Epithelial cell of prostate (primary cell): ENCODE measurements around the gene STN1.

Source experiments
- DNase-seq: peaks from one replicate; pipeline ENCODE4 v3.0.0-alpha.2; 2011; ENCODE audit warnings: low read depth, low spot score
- H3K27ac ChIP-seq: fragments of 450-650 bp; 2 replicates; pipeline ENCODE4 v1.5.1; 2017; ENCODE audit warnings: mild to moderate bottlenecking

The STN1 gene

GRCh38 chr10:103897241-103897774, 20.7 kb downstream of the STN1 start:
- DNase-seq: no peak
- H3K27ac ChIP-seq: peak overlapping the region; percentile 92

GRCh38 chr10:103896225-103896624, 21.8 kb downstream of the STN1 start:
- no peak for DNase-seq
- H3K27ac ChIP-seq: peak overlapping the region; percentile 92

GRCh38 chr10:103895411-103896186, 22.4 kb downstream of the STN1 start:
- H3K27ac ChIP-seq: peak overlapping the region; percentile 92
- DNase-seq: no peak

GRCh38 chr10:103894441-103894864, 23.5 kb downstream of the STN1 start:
- H3K27ac ChIP-seq: peak overlapping the region; percentile 92
- no peak for DNase-seq

DNA sequence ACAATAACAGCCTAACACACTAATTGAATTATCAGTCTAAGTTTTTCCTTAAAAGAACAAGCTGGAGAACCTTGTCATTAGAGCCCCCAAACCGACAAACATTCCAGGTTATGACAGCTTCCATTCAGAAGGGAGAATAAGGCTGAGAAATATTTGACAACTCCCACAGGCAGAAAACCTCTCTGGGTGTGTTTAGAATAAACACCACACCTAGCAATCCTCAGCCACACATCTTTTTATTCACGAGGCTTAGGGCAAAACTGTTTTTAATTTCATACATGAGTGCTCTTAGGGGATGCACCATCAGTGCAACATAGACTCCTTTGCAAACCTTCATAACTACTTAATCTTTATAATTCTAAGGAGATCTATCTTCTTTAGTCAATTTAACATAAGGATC, 24.2 kb downstream of the STN1 start:
- peak overlapping the region; percentile 92 for H3K27ac ChIP-seq

GRCh38 chr10:103892181-103892580, 25.8 kb downstream of the STN1 start:
- no peak for DNase-seq
- H3K27ac ChIP-seq: peak overlapping the region; percentile 92

More for the DNA sequence above, 24.2 kb downstream of the STN1 start:
- DNase-seq: no peak

- H3K27ac ChIP-seq: peak overlapping the region; percentile 92
- no peak for DNase-seq
Observed at GRCh38 chr10:103890688-103891087, 27.3 kb downstream of the STN1 start.

DNA sequence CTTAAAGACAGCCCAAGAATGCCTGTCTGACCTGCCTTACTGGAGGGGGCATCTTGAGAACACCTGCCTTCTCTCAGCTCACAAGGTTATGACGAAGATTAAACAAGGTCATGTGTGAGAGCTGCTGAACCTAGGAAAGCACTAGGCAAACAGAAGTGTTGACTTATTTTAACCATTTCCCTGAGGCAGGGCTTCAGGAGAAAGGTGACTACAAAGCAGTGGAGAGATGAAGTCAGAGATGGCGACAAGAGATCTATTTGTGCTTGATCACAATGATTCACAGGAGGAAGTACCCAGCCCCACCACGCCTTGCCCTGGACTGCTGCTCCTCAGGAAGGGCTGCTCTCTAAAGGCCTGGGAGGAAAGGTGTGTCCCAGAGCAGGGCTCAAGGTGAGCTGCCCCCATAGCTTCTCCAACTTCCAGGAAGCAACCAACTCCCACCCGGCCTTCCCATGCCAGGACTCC, 27.8 kb downstream of the STN1 start:
- DNase-seq: peak; percentile 95
- H3K27ac ChIP-seq: peak overlapping the region; percentile 92

DNA sequence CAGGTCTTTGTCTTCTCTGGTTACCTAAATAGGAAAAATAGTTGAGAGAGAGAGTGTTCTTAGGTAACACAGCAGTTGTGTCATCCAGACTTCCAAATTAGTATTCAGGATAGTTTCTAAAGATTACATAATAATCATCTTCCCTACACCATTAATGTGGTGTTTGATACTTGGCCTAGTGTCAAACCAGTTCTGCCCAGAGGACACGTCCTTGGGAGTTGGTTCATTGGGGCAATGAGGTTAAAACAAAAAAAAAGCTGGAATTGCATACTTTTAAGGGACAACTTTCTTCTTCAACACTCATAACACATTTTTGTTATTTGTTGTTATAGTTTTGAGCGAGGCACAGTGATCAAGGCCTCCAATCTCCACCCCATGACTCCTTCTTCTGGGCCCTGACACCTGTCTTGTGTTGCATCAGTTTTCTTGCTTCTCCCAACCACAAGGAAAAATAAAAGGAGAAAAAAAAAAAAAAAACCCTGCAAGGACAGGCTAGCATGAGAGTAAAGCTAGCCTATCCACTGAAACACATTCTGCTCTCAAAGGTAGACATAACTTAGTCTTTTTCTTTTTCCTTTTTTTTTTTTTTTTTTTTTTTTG, 28.8 kb downstream of the STN1 start:
- DNase-seq: no peak
- peak overlapping the region; percentile 92 for H3K27ac ChIP-seq

GRCh38 chr10:103888113-103888841, 29.7 kb downstream of the STN1 start:
- no peak for DNase-seq
- peak overlapping the region; percentile 92 for H3K27ac ChIP-seq

DNA sequence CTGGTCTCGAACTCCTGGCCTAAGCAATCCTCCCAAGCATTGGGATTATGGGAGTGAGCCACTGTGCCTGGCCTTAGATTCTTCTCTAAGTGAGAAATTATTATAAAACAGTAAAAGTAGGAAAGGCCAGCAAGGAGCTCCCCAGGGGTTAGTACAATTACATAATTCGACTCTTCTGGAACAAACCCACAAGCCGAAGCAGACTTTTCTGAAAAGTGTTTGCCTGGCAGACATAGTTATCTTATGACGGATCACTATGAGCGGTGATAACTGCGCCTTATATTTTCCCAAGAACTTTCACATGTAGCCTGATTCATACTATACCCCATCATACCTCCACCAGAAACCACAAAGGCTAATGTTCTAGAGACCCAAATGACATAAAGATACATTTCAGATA, 32.4 kb downstream of the STN1 start:
- H3K27ac ChIP-seq: no peak overlapping the region
- DNase-seq: no peak

GRCh38 chr10:103884681-103885139, 33.3 kb downstream of the STN1 start:
- no peak for DNase-seq

DNA sequence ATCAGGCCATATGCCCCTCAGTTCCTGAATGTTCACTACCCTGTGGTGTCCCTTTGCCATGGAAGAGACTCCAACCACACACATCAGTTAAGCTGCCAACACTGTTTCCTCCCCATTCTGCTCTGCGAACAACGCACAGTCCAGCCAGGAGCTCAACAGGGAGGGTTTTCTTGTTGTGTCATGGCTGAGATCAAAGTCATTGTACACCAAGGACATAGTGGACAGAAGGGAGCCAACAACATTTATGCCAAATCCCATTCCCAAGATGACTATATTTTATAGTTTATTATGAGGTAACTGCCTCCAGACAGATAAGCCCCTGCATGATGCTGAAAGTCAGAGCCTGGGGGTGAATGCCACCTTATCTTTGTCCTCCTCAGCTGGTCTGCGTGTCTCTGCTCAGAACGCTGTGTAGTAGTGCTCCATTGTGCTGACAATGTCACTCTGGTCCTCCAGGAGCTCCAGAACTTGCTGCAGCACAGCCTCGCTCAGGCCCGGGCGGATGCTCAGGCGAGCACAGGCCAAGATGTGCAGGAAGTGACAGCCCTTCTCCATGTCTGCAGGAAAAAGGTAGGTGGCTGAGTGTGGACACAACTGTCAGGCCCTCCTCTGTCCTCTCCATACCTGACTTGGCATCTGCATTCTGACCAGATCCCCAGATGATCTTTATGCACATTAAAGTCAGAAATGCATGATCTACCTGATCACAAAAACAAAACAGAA, 35.5 kb downstream of the STN1 start:
- peak overlapping the region; percentile 97 for H3K27ac ChIP-seq
- no peak for DNase-seq

More at GRCh38 chr10:103884681-103885139, 33.3 kb downstream of the STN1 start:
- peak overlapping the region; percentile 97 for H3K27ac ChIP-seq

DNA sequence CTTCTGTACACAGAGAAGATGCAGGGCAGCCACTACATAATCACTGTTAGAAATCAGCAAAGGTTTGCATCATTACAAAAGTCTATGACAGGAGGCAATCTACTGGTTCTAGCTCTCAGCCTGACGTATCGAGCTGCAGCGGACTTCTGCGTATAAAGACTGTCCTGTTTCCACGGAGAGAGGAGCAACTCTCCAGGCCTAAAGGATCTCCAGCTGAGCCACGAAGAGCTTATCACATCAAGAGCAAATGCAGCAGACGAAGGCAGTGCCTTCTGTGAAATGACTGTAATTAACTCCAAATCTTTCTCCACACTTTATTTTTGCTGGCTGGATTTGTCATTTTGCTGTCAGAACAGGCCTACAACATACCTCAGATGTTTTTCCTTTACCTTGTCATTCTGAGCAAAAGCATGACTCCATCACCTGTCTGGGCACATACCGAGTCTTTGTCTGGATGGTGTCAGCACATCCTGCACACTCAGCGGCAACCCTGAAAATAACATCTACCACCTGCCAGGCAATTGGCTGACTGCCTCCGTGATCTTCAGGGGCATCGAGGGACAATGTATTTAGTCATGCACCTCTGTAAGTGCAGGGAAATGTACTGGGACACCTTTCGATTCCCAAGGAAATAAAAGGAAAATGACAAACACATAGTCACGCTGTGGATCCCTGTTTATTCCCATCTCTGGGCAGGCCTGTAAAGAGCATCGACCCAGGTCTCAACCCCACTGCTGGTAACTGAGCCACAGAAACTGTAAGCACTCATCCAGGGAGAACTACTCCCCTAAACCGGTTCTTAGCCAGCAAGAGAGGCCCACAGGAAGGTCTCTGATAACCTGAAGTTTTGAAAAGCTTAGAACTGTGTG, 36.3 kb downstream of the STN1 start:
- peak; percentile 96 for DNase-seq
- peak overlapping the region; percentile 97 for H3K27ac ChIP-seq

DNA sequence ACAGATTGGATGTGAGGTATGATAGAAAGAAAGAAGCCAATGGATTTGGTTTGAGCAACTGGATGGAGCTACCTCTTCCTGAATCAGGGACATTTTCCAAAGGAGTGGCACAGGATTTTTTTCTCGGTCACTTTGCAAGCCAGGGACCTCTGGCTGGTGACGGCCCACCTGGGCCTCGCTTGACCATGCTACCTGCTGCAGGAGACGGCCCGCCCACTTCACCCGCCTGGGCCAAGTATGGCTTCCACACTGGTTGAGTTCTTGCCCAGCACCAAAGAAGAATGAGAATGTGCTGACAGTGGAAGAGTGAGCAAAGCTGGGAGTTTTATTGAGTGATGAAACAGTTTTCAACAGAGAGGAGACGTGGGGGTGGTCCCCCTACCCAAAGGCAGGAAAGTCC, 38.2 kb downstream of the STN1 start:
- H3K27ac ChIP-seq: peak overlapping the region; percentile 97

DNA sequence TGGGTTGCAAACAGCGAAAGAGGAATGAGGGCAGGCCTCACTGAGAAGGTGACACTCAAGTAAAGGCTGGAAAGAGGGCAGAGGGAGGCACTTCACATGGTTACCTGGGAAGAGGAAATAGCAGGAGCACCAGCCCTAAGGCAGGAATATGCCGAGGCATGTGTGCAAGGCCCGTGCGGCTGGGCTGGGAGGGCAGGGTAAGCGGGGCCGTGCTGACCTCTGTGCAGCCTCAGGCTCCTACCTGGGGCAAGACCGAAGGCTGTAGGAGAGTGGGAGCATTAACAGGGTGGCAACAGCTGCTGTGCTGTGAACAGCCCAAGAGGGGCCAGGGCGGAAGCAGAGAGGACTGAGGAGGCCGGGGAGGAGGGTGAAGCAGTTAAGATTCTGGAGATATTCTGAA, 38.6 kb downstream of the STN1 start:
- H3K27ac ChIP-seq: peak overlapping the region; percentile 97
- DNase-seq: no peak

More for the DNA sequence above, 38.2 kb downstream of the STN1 start:
- DNase-seq: no peak

- no peak for DNase-seq
- H3K27ac ChIP-seq: no peak overlapping the region
Observed at GRCh38 chr10:103877861-103878260, 40.1 kb downstream of the STN1 start.

GRCh38 chr10:103876155-103876554, 41.8 kb downstream of the STN1 start:
- H3K27ac ChIP-seq: no peak overlapping the region
- no peak for DNase-seq

- DNase-seq: no peak
- no peak overlapping the region for H3K27ac ChIP-seq
Observed at GRCh38 chr10:103874730-103875129, 43.3 kb downstream of the STN1 start.
